GM12873 (cell line): ENCODE results near the gene JARID2.

Experiments
- TF ChIP-seq, protein P1 (sequence below): IDR thresholded peaks from 2 replicates; pipeline ENCODE4 v1.5.1; 2012; ENCODE audit warnings: low read depth, mild to moderate bottlenecking, moderate library complexity, low read length, control low read depth; ENCODE audit not compliant: insufficient read depth; ENCODE audit errors: missing control alignments

JARID2 gene

GRCh38 chr6:15504040-15504495, 258.2 kb downstream of the JARID2 start:
- TF ChIP-seq, protein P1, sequence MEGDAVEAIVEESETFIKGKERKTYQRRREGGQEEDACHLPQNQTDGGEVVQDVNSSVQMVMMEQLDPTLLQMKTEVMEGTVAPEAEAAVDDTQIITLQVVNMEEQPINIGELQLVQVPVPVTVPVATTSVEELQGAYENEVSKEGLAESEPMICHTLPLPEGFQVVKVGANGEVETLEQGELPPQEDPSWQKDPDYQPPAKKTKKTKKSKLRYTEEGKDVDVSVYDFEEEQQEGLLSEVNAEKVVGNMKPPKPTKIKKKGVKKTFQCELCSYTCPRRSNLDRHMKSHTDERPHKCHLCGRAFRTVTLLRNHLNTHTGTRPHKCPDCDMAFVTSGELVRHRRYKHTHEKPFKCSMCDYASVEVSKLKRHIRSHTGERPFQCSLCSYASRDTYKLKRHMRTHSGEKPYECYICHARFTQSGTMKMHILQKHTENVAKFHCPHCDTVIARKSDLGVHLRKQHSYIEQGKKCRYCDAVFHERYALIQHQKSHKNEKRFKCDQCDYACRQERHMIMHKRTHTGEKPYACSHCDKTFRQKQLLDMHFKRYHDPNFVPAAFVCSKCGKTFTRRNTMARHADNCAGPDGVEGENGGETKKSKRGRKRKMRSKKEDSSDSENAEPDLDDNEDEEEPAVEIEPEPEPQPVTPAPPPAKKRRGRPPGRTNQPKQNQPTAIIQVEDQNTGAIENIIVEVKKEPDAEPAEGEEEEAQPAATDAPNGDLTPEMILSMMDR, result no peak

- TF ChIP-seq, protein P1, result no peak
These were observed 258.9 kb downstream of the JARID2 start for GRCh38 chr6:15504581-15505350.

- TF ChIP-seq, protein P1, result no peak
These were observed 259.6 kb downstream of the JARID2 start for GRCh38 chr6:15505463-15505918.

DNA sequence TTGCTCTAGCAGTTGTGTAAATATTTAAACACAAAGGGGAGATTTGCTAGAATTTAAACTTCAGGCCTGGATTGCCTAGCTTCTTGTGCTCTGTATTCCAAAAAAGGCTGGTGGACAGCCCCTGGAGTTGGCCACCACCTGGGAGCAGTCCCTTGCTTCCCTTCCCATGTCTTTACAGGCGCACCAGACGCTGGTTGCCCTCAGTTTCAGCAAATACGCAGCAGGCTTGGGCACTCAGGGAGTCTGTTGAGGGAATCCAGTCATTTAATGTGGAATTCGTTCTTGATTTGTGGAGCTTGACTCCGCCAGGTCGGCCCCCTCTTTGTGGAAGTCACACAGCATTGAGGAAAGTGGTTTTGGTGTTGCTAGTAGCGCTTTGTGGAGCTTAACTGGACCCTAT, 260.2 kb downstream of the JARID2 start:
- TF ChIP-seq, protein P1, result no peak

DNA sequence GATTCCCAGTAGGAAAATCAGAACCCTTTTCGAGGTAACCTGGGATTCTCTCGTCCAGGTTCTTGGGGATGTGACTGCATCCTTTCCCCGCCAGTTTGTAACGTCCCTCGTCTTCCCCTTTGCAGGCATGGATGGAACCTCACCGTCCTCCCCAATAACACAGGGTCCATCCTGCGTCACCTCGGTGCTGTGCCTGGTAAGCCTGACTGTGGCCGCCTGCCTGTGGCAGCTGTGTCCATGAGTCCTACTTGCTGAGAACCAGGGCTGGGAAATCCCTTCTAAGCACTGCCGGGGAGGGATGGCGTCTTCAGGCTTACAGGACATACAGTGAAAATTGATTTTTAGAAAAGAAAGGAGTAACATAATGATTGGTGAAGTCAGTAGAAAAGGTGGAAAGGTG, 261.4 kb downstream of the JARID2 start:
- TF ChIP-seq, protein P1, result no peak

- TF ChIP-seq, protein P1, result no peak
These were observed 261.9 kb downstream of the JARID2 start for GRCh38 chr6:15507746-15508145.

DNA sequence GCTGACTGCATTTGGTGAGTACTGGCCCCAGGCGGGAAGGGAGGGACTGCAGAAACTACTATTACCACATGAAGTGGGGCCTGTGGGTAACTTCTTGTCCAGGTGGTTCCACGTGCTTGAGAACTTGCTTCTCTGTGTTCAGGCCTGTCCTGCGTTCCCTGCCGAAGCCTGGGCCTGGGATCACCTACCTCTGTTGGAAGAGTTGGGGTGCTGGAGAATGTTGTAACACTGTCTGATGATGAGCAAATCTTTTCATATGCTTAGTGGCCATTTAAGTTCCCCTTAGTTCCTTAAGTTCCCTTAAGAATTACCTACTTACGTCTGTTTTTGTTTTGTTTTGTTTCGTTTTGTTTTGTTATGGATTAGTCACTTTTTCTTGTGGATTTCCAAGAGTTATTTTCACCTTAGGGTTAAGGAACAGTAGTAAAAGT, 262.6 kb downstream of the JARID2 start:
- TF ChIP-seq, protein P1, result no peak
